Measurements from ENCODE around the gene XPNPEP2.
A peak's percentile ranks its signal among the peaks of the same experiment; 100 is the strongest.

Gene XPNPEP2

DNA sequence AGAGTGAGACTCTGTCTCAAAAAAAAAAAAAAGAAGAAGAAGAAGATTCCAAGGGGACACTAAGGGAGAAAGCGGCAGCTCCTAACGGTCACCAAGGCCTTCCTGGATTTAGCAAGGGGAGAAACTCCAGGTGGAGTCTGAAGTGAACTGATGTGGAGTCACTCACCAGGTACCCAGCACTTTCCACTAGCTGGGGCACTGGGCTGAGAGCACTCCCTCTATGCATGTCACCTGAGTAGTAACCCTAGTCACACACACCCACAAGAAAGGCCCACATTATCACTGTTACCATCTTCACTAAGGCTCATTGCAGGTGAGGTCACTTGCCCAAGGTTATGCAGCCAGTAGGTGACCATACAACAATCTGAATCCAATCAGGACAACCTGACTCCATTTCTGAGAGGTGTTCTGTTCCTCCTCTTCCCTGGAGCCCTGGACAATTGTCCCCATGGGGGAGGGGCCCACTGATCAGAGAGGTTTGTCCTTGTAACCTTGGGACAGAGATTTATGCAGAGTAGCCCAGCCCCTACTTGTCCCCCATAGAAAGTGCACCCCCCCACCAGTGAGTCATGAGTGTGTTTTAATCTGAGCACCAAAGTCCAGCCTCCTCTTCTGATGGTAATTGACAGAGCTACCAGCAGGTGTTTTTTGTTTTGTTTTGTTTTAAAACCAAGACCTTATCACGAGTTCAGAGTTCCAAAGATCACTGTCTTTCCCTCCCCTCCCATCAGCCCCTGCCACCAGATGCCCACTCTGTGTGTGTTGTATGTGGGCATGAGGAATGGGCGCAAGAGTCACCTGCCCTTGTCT is 35.1 kb downstream of the XPNPEP2 start:
- Histone ChIP-seq H3K9ac (ENCODE audit: low read depth, low read length) (peak overlapping the region; percentile 42; the same call in 1 of the 2 replicates), H3K9me3 (ENCODE audit: insufficient read depth, low read length, severe bottlenecking) (no peaks in the 10 kb centered on the region), H3K27ac (ENCODE audit: low read length) (peak overlapping the region; percentile 99), H3K79me2 (ENCODE audit: insufficient read depth, low read length) (peaks cover 47% of the 10 kb centered on the region), H3K36me3 (ENCODE audit: insufficient read depth, low read length) (no peaks in the 10 kb centered on the region), H3K27me3 (ENCODE audit: insufficient read depth, low read length, poor library complexity) (no peaks in the 10 kb centered on the region), H2AFZ (ENCODE audit: low read depth, low read length) (no peak overlapping the region), H3K4me2 (ENCODE audit: insufficient read depth, low read length) (no peak overlapping the region), H4K20me1 (ENCODE audit: insufficient read depth, low read length) (no peaks in the 10 kb centered on the region), H3K4me3 (ENCODE audit: low read depth in 1 of 2, low read length in 2 of 2) (no peak overlapping the region), H3K4me1 (ENCODE audit: insufficient read depth, low read length) (peaks cover 98% of the 10 kb centered on the region)
- no peak for DNase-seq
- ATAC-seq (ENCODE audit: insufficient read depth, low read depth), result no peak
- TF ChIP-seq, protein P1, sequence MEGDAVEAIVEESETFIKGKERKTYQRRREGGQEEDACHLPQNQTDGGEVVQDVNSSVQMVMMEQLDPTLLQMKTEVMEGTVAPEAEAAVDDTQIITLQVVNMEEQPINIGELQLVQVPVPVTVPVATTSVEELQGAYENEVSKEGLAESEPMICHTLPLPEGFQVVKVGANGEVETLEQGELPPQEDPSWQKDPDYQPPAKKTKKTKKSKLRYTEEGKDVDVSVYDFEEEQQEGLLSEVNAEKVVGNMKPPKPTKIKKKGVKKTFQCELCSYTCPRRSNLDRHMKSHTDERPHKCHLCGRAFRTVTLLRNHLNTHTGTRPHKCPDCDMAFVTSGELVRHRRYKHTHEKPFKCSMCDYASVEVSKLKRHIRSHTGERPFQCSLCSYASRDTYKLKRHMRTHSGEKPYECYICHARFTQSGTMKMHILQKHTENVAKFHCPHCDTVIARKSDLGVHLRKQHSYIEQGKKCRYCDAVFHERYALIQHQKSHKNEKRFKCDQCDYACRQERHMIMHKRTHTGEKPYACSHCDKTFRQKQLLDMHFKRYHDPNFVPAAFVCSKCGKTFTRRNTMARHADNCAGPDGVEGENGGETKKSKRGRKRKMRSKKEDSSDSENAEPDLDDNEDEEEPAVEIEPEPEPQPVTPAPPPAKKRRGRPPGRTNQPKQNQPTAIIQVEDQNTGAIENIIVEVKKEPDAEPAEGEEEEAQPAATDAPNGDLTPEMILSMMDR (IDR thresholded peaks at IDR 0.05; ENCODE audit: borderline replicate concordance, extremely low read depth, low read length, poor library complexity, severe bottlenecking), result no peak
- no peak for TF ChIP-seq EZH2 (IDR thresholded peaks at IDR 0.05; ENCODE audit: borderline replicate concordance, low read depth, low read length, severe bottlenecking)

DNA sequence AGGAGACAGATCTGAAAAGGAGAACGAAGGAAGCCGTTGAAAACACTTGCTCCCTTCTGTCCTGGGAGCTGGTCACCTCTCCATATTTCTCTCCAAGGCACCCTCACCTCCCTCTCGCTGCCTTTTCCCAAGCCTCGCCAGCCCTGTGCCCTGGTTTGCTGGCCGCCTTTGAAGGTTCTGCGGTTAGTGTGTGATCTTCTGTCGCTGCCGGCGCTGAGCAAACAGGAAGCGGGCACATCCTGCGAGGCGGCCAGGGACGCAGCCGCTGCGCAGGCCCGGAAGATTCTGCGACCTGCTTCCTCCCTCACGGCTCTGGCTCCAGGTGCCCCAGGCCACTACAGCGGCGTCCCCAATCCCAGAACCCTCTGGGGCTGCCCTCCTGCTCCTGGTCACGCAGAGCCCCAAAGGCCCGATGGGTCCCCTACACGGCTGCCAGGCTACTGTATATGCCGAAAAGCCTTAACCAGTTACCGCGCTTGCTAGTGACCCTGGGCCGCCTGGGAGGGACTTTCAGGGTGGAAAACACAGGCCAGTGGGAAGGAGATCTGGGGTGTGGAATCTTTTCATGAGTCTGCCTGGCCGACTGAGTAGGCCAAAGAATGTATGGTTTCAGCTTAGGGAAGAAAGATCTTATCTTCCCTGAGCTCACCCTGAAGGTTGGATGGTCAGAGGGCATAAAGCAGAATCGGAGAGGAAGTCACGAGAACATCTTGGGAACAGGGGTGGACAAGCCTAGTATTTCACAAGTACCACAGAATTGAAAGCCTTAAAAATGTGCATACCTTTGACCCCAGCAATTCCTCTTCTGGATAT is 38.6 kb downstream of the XPNPEP2 start:
- Histone ChIP-seq H3K27ac (ENCODE audit: low read length) (peak overlapping the region; percentile 99), H3K4me3 (ENCODE audit: low read depth in 1 of 2, low read length in 2 of 2) (peak overlapping the region in 1 of 2 experiments; percentile 46; a peak in 1 of 4 replicates), H3K4me2 (ENCODE audit: insufficient read depth, low read length) (peak overlapping the region; percentile 92), H3K9ac (ENCODE audit: low read depth, low read length) (peak overlapping the region; percentile 96), H4K20me1 (ENCODE audit: insufficient read depth, low read length) (peaks cover 11% of the 10 kb centered on the region), H3K9me3 (ENCODE audit: insufficient read depth, low read length, severe bottlenecking) (no peaks in the 10 kb centered on the region), H3K27me3 (ENCODE audit: insufficient read depth, low read length, poor library complexity) (no peaks in the 10 kb centered on the region), H3K79me2 (ENCODE audit: insufficient read depth, low read length) (peaks cover 68% of the 10 kb centered on the region), H2AFZ (ENCODE audit: low read depth, low read length) (no peak overlapping the region), H3K4me1 (ENCODE audit: insufficient read depth, low read length) (peaks cover 76% of the 10 kb centered on the region), H3K36me3 (ENCODE audit: insufficient read depth, low read length) (peaks cover 24% of the 10 kb centered on the region)
- TF ChIP-seq EZH2 (IDR thresholded peaks at IDR 0.05; ENCODE audit: borderline replicate concordance, low read depth, low read length, severe bottlenecking), result no peak
- TF ChIP-seq, protein P1 (IDR thresholded peaks at IDR 0.05; ENCODE audit: borderline replicate concordance, extremely low read depth, low read length, poor library complexity, severe bottlenecking), result no peak
- DNase-seq (peak; percentile 86), ATAC-seq (ENCODE audit: insufficient read depth, low read depth) (peak; percentile 41)

DNA sequence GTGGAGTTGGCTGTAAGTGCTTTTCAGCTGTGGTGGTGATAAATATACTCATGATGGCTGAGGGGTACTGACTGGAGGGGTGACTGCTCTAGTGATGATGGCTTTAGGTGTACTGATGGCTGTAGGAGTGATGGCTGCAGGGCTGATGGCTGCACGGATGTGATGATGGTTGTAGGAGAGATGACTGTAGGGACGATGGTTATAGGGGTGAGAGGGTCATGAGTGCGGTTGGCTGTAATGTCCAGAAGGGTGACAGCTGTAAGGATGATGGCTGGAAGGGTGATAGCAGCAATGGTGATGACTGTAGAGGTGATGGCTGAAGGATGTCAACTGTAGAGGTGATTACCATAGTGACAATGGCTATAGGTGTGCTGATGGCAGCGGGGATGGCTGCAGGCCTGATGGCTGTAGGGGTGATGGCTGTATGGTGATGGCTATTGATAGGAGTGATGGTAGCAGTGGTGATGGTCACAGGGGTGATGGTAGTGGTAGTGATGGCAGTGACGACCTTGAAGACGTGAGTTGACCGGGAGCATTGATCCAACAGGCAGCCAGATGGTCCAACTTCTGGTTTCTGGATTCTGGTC is 40.4 kb downstream of the XPNPEP2 start:
- Histone ChIP-seq H4K20me1 (ENCODE audit: insufficient read depth, low read length) (peaks cover 28% of the 10 kb centered on the region), H3K4me3 (ENCODE audit: low read depth in 1 of 2, low read length in 2 of 2) (peak overlapping the region; percentile 65 to 87; a peak in 3 of 4 replicates), H2AFZ (ENCODE audit: low read depth, low read length) (no peak overlapping the region), H3K4me1 (ENCODE audit: insufficient read depth, low read length) (peaks cover 76% of the 10 kb centered on the region), H3K27ac (ENCODE audit: low read length) (peak overlapping the region; percentile 99), H3K9ac (ENCODE audit: low read depth, low read length) (peak overlapping the region; percentile 96), H3K9me3 (ENCODE audit: insufficient read depth, low read length, severe bottlenecking) (no peaks in the 10 kb centered on the region), H3K27me3 (ENCODE audit: insufficient read depth, low read length, poor library complexity) (no peaks in the 10 kb centered on the region), H3K79me2 (ENCODE audit: insufficient read depth, low read length) (peaks cover 83% of the 10 kb centered on the region), H3K4me2 (ENCODE audit: insufficient read depth, low read length) (peak overlapping the region; percentile 92), H3K36me3 (ENCODE audit: insufficient read depth, low read length) (peaks cover 41% of the 10 kb centered on the region)
- DNase-seq, result no peak
- ATAC-seq (ENCODE audit: insufficient read depth, low read depth), result no peak
- TF ChIP-seq, protein P1 (IDR thresholded peaks at IDR 0.05; ENCODE audit: borderline replicate concordance, extremely low read depth, low read length, poor library complexity, severe bottlenecking), result no peak
- TF ChIP-seq EZH2 (IDR thresholded peaks at IDR 0.05; ENCODE audit: borderline replicate concordance, low read depth, low read length, severe bottlenecking), result no peak

Data from DND-41 (cell line).